OCI-LY1 (cell line): ENCODE measurements around the gene PLEKHJ1.
A peak's percentile ranks its signal among the peaks of the same experiment; 100 is the strongest.

Experiments used
- H2AFZ ChIP-seq: fragments of 200-600 bp; sonication (generic), shearing (Covaris generic); 2 replicates; pipeline ENCODE4 v1.6.0; 2014; ENCODE audit warnings: antibody characterized with exemption, mild to moderate bottlenecking, low read length
- H3F3A ChIP-seq: fragments of 200-600 bp; sonication (generic), shearing (Covaris generic); 2 replicates; pipeline ENCODE4 v1.6.0; 2014; ENCODE audit warnings: mild to moderate bottlenecking, antibody characterized with exemption, low read length, moderate library complexity; ENCODE audit not compliant: insufficient read depth
- H3K27ac ChIP-seq: fragments of 200-600 bp; sonication (generic); 2 replicates; pipeline ENCODE4 v1.5.1; 2014; ENCODE audit warnings: low read length, mixed run types, mild to moderate bottlenecking, low read depth; ENCODE audit not compliant: poor library complexity, severe bottlenecking
- H3K27me3 ChIP-seq: fragments of 200-600 bp; sonication (generic); 2 replicates; pipeline ENCODE4 v1.6.0; 2014; ENCODE audit warnings: antibody characterized with exemption, mild to moderate bottlenecking, low read length, moderate library complexity; ENCODE audit not compliant: insufficient read depth
- H3K36me3 ChIP-seq: fragments of 200-600 bp; sonication (generic); 2 replicates; pipeline ENCODE4 v1.6.1; 2014; ENCODE audit warnings: mild to moderate bottlenecking, antibody characterized with exemption, low read length, moderate library complexity, mixed read lengths; ENCODE audit not compliant: insufficient read depth
- H3K4me1 ChIP-seq: fragments of 200-600 bp; sonication (generic); 2 replicates; pipeline ENCODE4 v1.5.1; 2014; ENCODE audit warnings: mild to moderate bottlenecking, low read length, moderate library complexity; ENCODE audit not compliant: insufficient read depth, severe bottlenecking
- H3K4me2 ChIP-seq: fragments of 200-600 bp; sonication (generic), shearing (Covaris generic); 2 replicates; pipeline ENCODE4 v1.6.1; 2014; ENCODE audit warnings: low read length
- H3K4me3 ChIP-seq: fragments of 200-600 bp; sonication (generic); 2 replicates; pipeline ENCODE4 v1.5.1; 2014; ENCODE audit warnings: low read length, low read depth, mild to moderate bottlenecking, mixed read lengths; ENCODE audit not compliant: poor library complexity, severe bottlenecking
- H3K79me2 ChIP-seq: fragments of 200-600 bp; shearing (Covaris generic); 2 replicates; pipeline ENCODE4 v1.6.1; 2016; ENCODE audit warnings: mixed run types, low read length, mixed read lengths; ENCODE audit not compliant: insufficient read depth
- H3K9ac ChIP-seq: fragments of 200-600 bp; sonication (generic), shearing (Covaris generic); 2 replicates; pipeline ENCODE4 v1.6.1; 2014; ENCODE audit warnings: mild to moderate bottlenecking, low read length, mixed read lengths
- H3K9me2 ChIP-seq: fragments of 200-600 bp; sonication (generic), shearing (Covaris generic); 2 replicates; pipeline ENCODE4 v1.6.1; 2014; ENCODE audit warnings: low read depth, mild to moderate bottlenecking, low read length, mixed read lengths
- H3K9me3 ChIP-seq: fragments of 200-600 bp; shearing (Covaris generic); 2 replicates; pipeline ENCODE4 v1.6.1; 2014; ENCODE audit warnings: low read length, mixed read lengths
- H4K20me1 ChIP-seq: fragments of 200-600 bp; sonication (generic), shearing (Covaris generic); 2 replicates; pipeline ENCODE4 v1.6.0; 2016; ENCODE audit warnings: mild to moderate bottlenecking, low read length; ENCODE audit not compliant: insufficient read depth
- EZH2 ChIP-seq: fragments of 200-600 bp; sonication (generic), shearing (Covaris generic); IDR thresholded peaks from 2 replicates; pipeline ENCODE4 v1.8.0; 2017; ENCODE audit warnings: borderline replicate concordance, mixed run types, mild to moderate bottlenecking, antibody characterized with exemption, low read length, moderate library complexity, mixed read lengths
- TF ChIP-seq, protein P1 (sequence below): fragments of 200-600 bp; sonication (generic), shearing (Covaris generic); IDR thresholded peaks from 2 replicates; pipeline ENCODE4 v1.5.1; 2017; ENCODE audit warnings: mild to moderate bottlenecking, antibody characterized with exemption, low read length, moderate library complexity, mixed read lengths

PLEKHJ1 gene

DNA sequence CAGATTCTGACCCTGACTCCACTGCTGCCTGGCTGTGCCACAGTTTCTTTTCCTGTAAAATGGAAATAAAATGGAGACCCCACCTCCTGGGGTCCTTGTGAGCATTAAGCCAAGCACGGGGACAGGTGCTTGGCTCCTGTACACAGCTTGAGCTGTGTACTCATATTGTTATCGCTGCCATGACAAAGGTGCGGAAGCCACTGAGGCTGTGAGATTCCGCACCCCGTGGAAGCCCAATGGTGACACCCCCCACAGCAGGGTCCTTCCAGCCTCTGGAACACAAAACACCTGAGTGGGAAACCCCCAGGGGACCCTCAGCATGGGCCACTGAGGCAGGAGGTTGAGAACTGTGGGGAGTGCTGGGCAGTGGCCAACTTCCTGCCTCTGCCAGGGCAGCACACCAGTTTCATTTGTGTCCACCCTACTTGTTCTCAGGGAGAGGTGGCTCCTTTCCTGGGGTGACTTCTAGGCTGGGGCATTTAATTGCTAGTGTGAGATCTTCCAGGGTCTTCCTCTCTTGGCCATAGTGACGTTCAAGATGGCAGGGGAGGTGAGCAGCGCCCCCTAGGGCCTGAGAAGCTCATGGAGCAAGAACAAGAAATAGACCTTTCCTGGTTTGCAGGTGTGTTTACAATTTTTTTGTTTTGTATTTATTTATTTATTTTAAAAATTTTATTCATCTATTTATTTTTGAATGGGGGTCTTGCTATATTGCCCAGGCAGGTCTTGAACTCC, 25.5 kb upstream of the PLEKHJ1 start:
- no peaks in the 10 kb centered on the region for H3K9me3 ChIP-seq
- peak overlapping the region; percentile 28 for H3K27ac ChIP-seq
- no peaks in the 10 kb centered on the region for H3F3A ChIP-seq
- no peaks in the 10 kb centered on the region for H4K20me1 ChIP-seq
- H3K27me3 ChIP-seq = no peaks in the 10 kb centered on the region
- TF ChIP-seq, protein P1, sequence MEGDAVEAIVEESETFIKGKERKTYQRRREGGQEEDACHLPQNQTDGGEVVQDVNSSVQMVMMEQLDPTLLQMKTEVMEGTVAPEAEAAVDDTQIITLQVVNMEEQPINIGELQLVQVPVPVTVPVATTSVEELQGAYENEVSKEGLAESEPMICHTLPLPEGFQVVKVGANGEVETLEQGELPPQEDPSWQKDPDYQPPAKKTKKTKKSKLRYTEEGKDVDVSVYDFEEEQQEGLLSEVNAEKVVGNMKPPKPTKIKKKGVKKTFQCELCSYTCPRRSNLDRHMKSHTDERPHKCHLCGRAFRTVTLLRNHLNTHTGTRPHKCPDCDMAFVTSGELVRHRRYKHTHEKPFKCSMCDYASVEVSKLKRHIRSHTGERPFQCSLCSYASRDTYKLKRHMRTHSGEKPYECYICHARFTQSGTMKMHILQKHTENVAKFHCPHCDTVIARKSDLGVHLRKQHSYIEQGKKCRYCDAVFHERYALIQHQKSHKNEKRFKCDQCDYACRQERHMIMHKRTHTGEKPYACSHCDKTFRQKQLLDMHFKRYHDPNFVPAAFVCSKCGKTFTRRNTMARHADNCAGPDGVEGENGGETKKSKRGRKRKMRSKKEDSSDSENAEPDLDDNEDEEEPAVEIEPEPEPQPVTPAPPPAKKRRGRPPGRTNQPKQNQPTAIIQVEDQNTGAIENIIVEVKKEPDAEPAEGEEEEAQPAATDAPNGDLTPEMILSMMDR = peak; percentile 43; the same call in 1 of the 2 replicates
- TF ChIP-seq EZH2 = no peak
- H3K9ac ChIP-seq = no peak overlapping the region
- no peak overlapping the region for H3K4me3 ChIP-seq
- no peaks in the 10 kb centered on the region for H3K9me2 ChIP-seq
- no peaks in the 10 kb centered on the region for H3K36me3 ChIP-seq
- H3K4me2 ChIP-seq = no peak overlapping the region
- no peaks in the 10 kb centered on the region for H3K79me2 ChIP-seq
- H2AFZ ChIP-seq = no peak overlapping the region
- H3K4me1 ChIP-seq = peaks cover 34% of the 10 kb centered on the region

DNA sequence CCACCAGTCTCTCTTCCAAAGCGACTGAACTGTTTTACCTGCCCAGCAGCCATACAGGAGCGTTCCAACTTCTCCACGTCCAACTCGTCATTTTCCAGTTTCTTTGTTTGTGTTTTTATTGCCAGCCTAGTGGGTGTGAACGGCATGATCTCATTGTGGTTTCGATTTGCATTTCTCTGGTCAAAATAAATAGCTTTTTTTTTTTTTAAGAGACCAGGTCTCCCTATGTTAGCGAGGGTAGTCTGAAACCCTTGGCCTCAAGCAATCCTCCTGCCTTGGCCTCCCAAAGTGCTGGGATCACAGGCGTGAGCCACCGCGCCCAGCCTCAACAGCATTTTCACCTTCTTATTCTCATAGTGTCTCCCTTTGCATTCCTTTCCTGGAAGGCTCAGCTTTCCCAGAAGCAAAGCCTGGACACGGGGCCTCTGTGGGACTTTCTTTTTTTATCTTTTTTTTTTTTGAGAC, 24.2 kb upstream of the PLEKHJ1 start:
- H3K27ac ChIP-seq = peak overlapping the region; percentile 31
- no peak overlapping the region for H3K4me2 ChIP-seq

DNA sequence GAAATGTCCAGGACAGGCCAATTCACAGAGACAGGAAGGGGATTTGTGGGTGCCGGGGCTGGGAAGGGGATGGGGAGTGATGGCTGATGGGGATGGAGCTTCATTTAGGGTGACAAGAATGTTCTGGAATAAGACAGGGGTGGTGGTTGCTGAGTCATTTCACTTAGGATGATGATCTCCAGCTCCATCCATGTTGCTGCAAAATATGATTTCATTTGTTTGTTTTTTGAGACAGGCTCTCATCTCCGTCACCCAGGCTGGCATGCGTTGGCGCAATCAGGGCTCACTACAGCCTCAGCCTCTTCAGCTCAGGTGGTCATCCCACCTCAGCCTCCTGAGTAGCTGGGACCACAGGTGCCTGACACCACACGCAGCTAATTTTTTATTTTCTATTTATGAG, 23.2 kb upstream of the PLEKHJ1 start:
- Histone ChIP-seq H4K20me1 (no peaks in the 10 kb centered on the region), H2AFZ (no peak overlapping the region), H3K4me2 (no peak overlapping the region), H3F3A (no peaks in the 10 kb centered on the region), H3K4me3 (no peak overlapping the region), H3K9me2 (no peaks in the 10 kb centered on the region), H3K4me1 (peaks cover 31% of the 10 kb centered on the region), H3K36me3 (no peaks in the 10 kb centered on the region), H3K9me3 (no peaks in the 10 kb centered on the region), H3K79me2 (no peaks in the 10 kb centered on the region), H3K9ac (no peak overlapping the region), H3K27ac (peak overlapping the region; percentile 93), H3K27me3 (no peaks in the 10 kb centered on the region)
- TF ChIP-seq EZH2 = no peak
- TF ChIP-seq, protein P1 = no peak

More for the DNA sequence above, 24.2 kb upstream of the PLEKHJ1 start:
- no peaks in the 10 kb centered on the region for H3K9me3 ChIP-seq
- H3F3A ChIP-seq = no peaks in the 10 kb centered on the region
- no peaks in the 10 kb centered on the region for H3K36me3 ChIP-seq
- no peaks in the 10 kb centered on the region for H3K9me2 ChIP-seq
- no peak for TF ChIP-seq EZH2
- TF ChIP-seq, protein P1 = no peak
- no peak overlapping the region for H3K4me3 ChIP-seq
- H3K4me1 ChIP-seq = peaks cover 35% of the 10 kb centered on the region
- no peaks in the 10 kb centered on the region for H4K20me1 ChIP-seq
- no peaks in the 10 kb centered on the region for H3K79me2 ChIP-seq
- H2AFZ ChIP-seq = no peak overlapping the region
- no peaks in the 10 kb centered on the region for H3K27me3 ChIP-seq
- H3K9ac ChIP-seq = no peak overlapping the region
